Measurements from ENCODE around the gene MUTYH. TPM values are rescaled to one million over a fixed set of nuclear protein-coding genes. Genes with fewer than 3 reads are reported as not detected.
A peak's percentile ranks its signal among the peaks of the same experiment; 100 is the strongest.

Gene MUTYH
- total RNA-seq, 1 donor from 2014 or later: 15.2 TPM

- no peak for DNase-seq (ENCODE audit: low read depth)
- peak overlapping the region; percentile 49 for H3K4me3 ChIP-seq (ENCODE audit: low read depth, low read length)
- TF ChIP-seq CTCF (conservative IDR thresholded peaks at IDR 0.05; ENCODE audit: low read depth, low read length): no peak
These were observed 14.3 kb downstream of the MUTYH start for GRCh38 chr1:45325851-45326506.

GRCh38 chr1:45322486-45323040, 17.7 kb downstream of the MUTYH start:
- no peak for TF ChIP-seq CTCF (conservative IDR thresholded peaks at IDR 0.05; ENCODE audit: low read depth, low read length)
- no peak for DNase-seq (ENCODE audit: low read depth)
- H3K4me3 ChIP-seq (ENCODE audit: low read depth, low read length): no peak overlapping the region

- no peak for DNase-seq (ENCODE audit: low read depth)
- H3K4me3 ChIP-seq (ENCODE audit: low read depth, low read length): no peak overlapping the region
- TF ChIP-seq CTCF (conservative IDR thresholded peaks at IDR 0.05; ENCODE audit: low read depth, low read length): no peak
These were observed 18.8 kb downstream of the MUTYH start for GRCh38 chr1:45321444-45321843.

- no peak overlapping the region for H3K4me3 ChIP-seq (ENCODE audit: low read depth, low read length)
- DNase-seq (ENCODE audit: low read depth): no peak
- no peak for TF ChIP-seq CTCF (conservative IDR thresholded peaks at IDR 0.05; ENCODE audit: low read depth, low read length)
These were observed 20.5 kb downstream of the MUTYH start for GRCh38 chr1:45319761-45320160.

- no peak for TF ChIP-seq CTCF (conservative IDR thresholded peaks at IDR 0.05; ENCODE audit: low read depth, low read length)
- H3K4me3 ChIP-seq (ENCODE audit: low read depth, low read length): no peak overlapping the region
- DNase-seq (ENCODE audit: low read depth): no peak
These were observed 23.1 kb downstream of the MUTYH start for GRCh38 chr1:45317166-45317565.

- TF ChIP-seq CTCF (conservative IDR thresholded peaks at IDR 0.05; ENCODE audit: low read depth, low read length): no peak
These were observed 26.0 kb downstream of the MUTYH start for GRCh38 chr1:45314266-45314665.

GRCh38 chr1:45306905-45307304, 33.3 kb downstream of the MUTYH start:
- DNase-seq (ENCODE audit: low read depth): no peak
- no peak for TF ChIP-seq CTCF (conservative IDR thresholded peaks at IDR 0.05; ENCODE audit: low read depth, low read length)
- no peak overlapping the region for H3K4me3 ChIP-seq (ENCODE audit: low read depth, low read length)

More at GRCh38 chr1:45314266-45314665, 26.0 kb downstream of the MUTYH start:
- H3K4me3 ChIP-seq (ENCODE audit: low read depth, low read length): no peak overlapping the region
- no peak for DNase-seq (ENCODE audit: low read depth)
